CD4-positive, alpha-beta T cell treated with Interleukin-15 for 1 hour (primary cell): ENCODE data around the gene MFN2.

Source experiments
- DNase-seq: peaks from one replicate; pipeline ENCODE4 v3.0.0-alpha.2; 2020

The MFN2 gene

GRCh38 chr1:11960715-11961114 lies 19.5 kb upstream of the MFN2 start:
- peak; percentile 53 for DNase-seq

- DNase-seq, result no peak
These were observed 19.0 kb upstream of the MFN2 start for GRCh38 chr1:11961230-11961629.

GRCh38 chr1:11963622-11964021 lies 16.6 kb upstream of the MFN2 start:
- no peak for DNase-seq

- no peak for DNase-seq
These were observed 15.6 kb upstream of the MFN2 start for GRCh38 chr1:11964656-11965055.

- peak; percentile 26 for DNase-seq
These were observed 13.2 kb upstream of the MFN2 start for GRCh38 chr1:11967028-11967547.

- no peak for DNase-seq
These were observed 9.6 kb upstream of the MFN2 start for GRCh38 chr1:11970441-11971185.

- DNase-seq, result no peak
These were observed 2.6 kb upstream of the MFN2 start for GRCh38 chr1:11977625-11978024.

- no peak for DNase-seq
These were observed 1.9 kb upstream of the MFN2 start for GRCh38 chr1:11978301-11978700.

- no peak for DNase-seq
These were observed 1.0 kb upstream of the MFN2 start for GRCh38 chr1:11979028-11979850.

GRCh38 chr1:11980676-11980972 lies 380 bp downstream of the MFN2 start:
- no peak for DNase-seq

- DNase-seq, result no peak
These were observed 1.2 kb downstream of the MFN2 start for GRCh38 chr1:11981378-11982009.

- DNase-seq, result no peak
These were observed 1.8 kb downstream of the MFN2 start for GRCh38 chr1:11982010-11982392.

GRCh38 chr1:11984121-11984520 lies 3.9 kb downstream of the MFN2 start:
- no peak for DNase-seq

GRCh38 chr1:11984576-11984975 lies 4.3 kb downstream of the MFN2 start:
- no peak for DNase-seq

GRCh38 chr1:11985171-11985570 lies 4.9 kb downstream of the MFN2 start:
- DNase-seq, result no peak

GRCh38 chr1:11985851-11986250 lies 5.6 kb downstream of the MFN2 start:
- no peak for DNase-seq

- no peak for DNase-seq
These were observed 9.4 kb downstream of the MFN2 start for GRCh38 chr1:11989669-11990068.

GRCh38 chr1:11990303-11991032 lies 10.2 kb downstream of the MFN2 start:
- DNase-seq, result no peak

- DNase-seq, result no peak
These were observed 11.9 kb downstream of the MFN2 start for GRCh38 chr1:11991969-11992676.

- DNase-seq, result no peak
These were observed 17.0 kb downstream of the MFN2 start for GRCh38 chr1:11997081-11997850.

GRCh38 chr1:11998636-11999035 lies 18.4 kb downstream of the MFN2 start:
- no peak for DNase-seq

GRCh38 chr1:11999236-11999635 lies 19.0 kb downstream of the MFN2 start:
- no peak for DNase-seq
